ENCODE data around the gene ZNF512B.
"Not testable (repeated sequence)": the region's sequence is repeated elsewhere in the genome, so short reads cannot be mapped to it uniquely, and the experiment has no call there.

Gene ZNF512B

GRCh38 chr20:63962426-63963347, 7.0 kb downstream of the ZNF512B start:
- Mint-ChIP-seq H3K36me3 (ENCODE audit: low read depth) (peaks cover 33% of the 10 kb centered on the region), H3K4me3 (no peak overlapping the region), H3K27me3 (ENCODE audit: low read depth) (no peaks in the 10 kb centered on the region), H3K4me1 (ENCODE audit: low read depth) (peaks cover 2% of the 10 kb centered on the region), H3K9me3 (no peaks in the 10 kb centered on the region), H3K27ac (no peak overlapping the region)
- no peak for DNase-seq (ENCODE audit: low spot score)

GRCh38 chr20:63961664-63962425, 7.9 kb downstream of the ZNF512B start:
- H3K27me3 Mint-ChIP-seq (ENCODE audit: low read depth), result no peaks in the 10 kb centered on the region
- no peak overlapping the region for H3K4me3 Mint-ChIP-seq
- no peak overlapping the region for H3K27ac Mint-ChIP-seq
- H3K4me1 Mint-ChIP-seq (ENCODE audit: low read depth), result peaks cover 8% of the 10 kb centered on the region
- H3K9me3 Mint-ChIP-seq, result no peaks in the 10 kb centered on the region
- peaks cover 29% of the 10 kb centered on the region for H3K36me3 Mint-ChIP-seq (ENCODE audit: low read depth)
- DNase-seq (ENCODE audit: low spot score), result no peak

- H3K36me3 Mint-ChIP-seq (ENCODE audit: low read depth), result peaks cover 20% of the 10 kb centered on the region
- not testable (repeated sequence) for H3K4me3 Mint-ChIP-seq
These were observed 8.8 kb downstream of the ZNF512B start for GRCh38 chr20:63960654-63961621.

GRCh38 chr20:63959699-63960075, 10.0 kb downstream of the ZNF512B start:
- Mint-ChIP-seq H3K9me3 (no peaks in the 10 kb centered on the region), H3K4me1 (ENCODE audit: low read depth) (peaks cover 12% of the 10 kb centered on the region), H3K36me3 (ENCODE audit: low read depth) (peaks cover 20% of the 10 kb centered on the region), H3K4me3 (no peak overlapping the region), H3K27me3 (ENCODE audit: low read depth) (no peaks in the 10 kb centered on the region), H3K27ac (peak overlapping the region; percentile 10)
- no peak for DNase-seq (ENCODE audit: low spot score)

More at GRCh38 chr20:63960654-63961621, 8.8 kb downstream of the ZNF512B start:
- not testable (repeated sequence) for H3K27ac Mint-ChIP-seq; H3K9me3 Mint-ChIP-seq; H3K4me1 Mint-ChIP-seq (ENCODE audit: low read depth); DNase-seq (ENCODE audit: low spot score); H3K27me3 Mint-ChIP-seq (ENCODE audit: low read depth)

- H3K4me1 Mint-ChIP-seq (ENCODE audit: low read depth), result peaks cover 18% of the 10 kb centered on the region
- H3K4me3 Mint-ChIP-seq, result no peak overlapping the region
- H3K27ac Mint-ChIP-seq, result no peak overlapping the region
- peaks cover 22% of the 10 kb centered on the region for H3K36me3 Mint-ChIP-seq (ENCODE audit: low read depth)
- DNase-seq (ENCODE audit: low spot score), result no peak
- no peaks in the 10 kb centered on the region for H3K27me3 Mint-ChIP-seq (ENCODE audit: low read depth)
- H3K9me3 Mint-ChIP-seq, result no peaks in the 10 kb centered on the region
These were observed 10.6 kb downstream of the ZNF512B start for GRCh38 chr20:63958964-63959698.

GRCh38 chr20:63958471-63958870, 11.3 kb downstream of the ZNF512B start:
- Mint-ChIP-seq H3K27ac (peak overlapping the region; percentile 75), H3K9me3 (no peaks in the 10 kb centered on the region), H3K27me3 (ENCODE audit: low read depth) (no peaks in the 10 kb centered on the region), H3K36me3 (ENCODE audit: low read depth) (peaks cover 22% of the 10 kb centered on the region), H3K4me3 (peak overlapping the region; percentile 26), H3K4me1 (ENCODE audit: low read depth) (peaks cover 22% of the 10 kb centered on the region)
- no peak for DNase-seq (ENCODE audit: low spot score)

- Mint-ChIP-seq H3K9me3 (no peaks in the 10 kb centered on the region), H3K27ac (peak overlapping the region; percentile 86), H3K27me3 (ENCODE audit: low read depth) (no peaks in the 10 kb centered on the region), H3K36me3 (ENCODE audit: low read depth) (peaks cover 21% of the 10 kb centered on the region), H3K4me3 (peak overlapping the region; percentile 68), H3K4me1 (ENCODE audit: low read depth) (peaks cover 23% of the 10 kb centered on the region)
- peak; percentile 59 for DNase-seq (ENCODE audit: low spot score)
These were observed 11.9 kb downstream of the ZNF512B start for GRCh38 chr20:63957690-63958441.

GRCh38 chr20:63957004-63957689, 12.6 kb downstream of the ZNF512B start:
- peaks cover 23% of the 10 kb centered on the region for H3K4me1 Mint-ChIP-seq (ENCODE audit: low read depth)
- H3K27me3 Mint-ChIP-seq (ENCODE audit: low read depth), result no peaks in the 10 kb centered on the region

GRCh38 chr20:63956664-63957003, 13.1 kb downstream of the ZNF512B start:
- H3K9me3 Mint-ChIP-seq, result no peaks in the 10 kb centered on the region
- peak overlapping the region; percentile 81 for H3K4me3 Mint-ChIP-seq
- DNase-seq (ENCODE audit: low spot score), result no peak
- H3K36me3 Mint-ChIP-seq (ENCODE audit: low read depth), result peaks cover 17% of the 10 kb centered on the region
- peaks cover 23% of the 10 kb centered on the region for H3K4me1 Mint-ChIP-seq (ENCODE audit: low read depth)
- H3K27me3 Mint-ChIP-seq (ENCODE audit: low read depth), result no peaks in the 10 kb centered on the region
- peak overlapping the region; percentile 83 for H3K27ac Mint-ChIP-seq

More at GRCh38 chr20:63957004-63957689, 12.6 kb downstream of the ZNF512B start:
- peak overlapping the region; percentile 68 for H3K4me3 Mint-ChIP-seq
- no peaks in the 10 kb centered on the region for H3K9me3 Mint-ChIP-seq
- DNase-seq (ENCODE audit: low spot score), result peak; percentile 76
- H3K27ac Mint-ChIP-seq, result peak overlapping the region; percentile 86
- H3K36me3 Mint-ChIP-seq (ENCODE audit: low read depth), result peaks cover 18% of the 10 kb centered on the region

GRCh38 chr20:63955827-63956663, 13.7 kb downstream of the ZNF512B start, which contains the start of gene UCKL1:
TSS of gene UCKL1 (minus strand) at chr20:63956416. CDS start at chr20:63956372, 44 bp downstream.
- Mint-ChIP-seq H3K4me3 (peak within 1 kb of the TSS; percentile 82), H3K4me1 (ENCODE audit: low read depth) (peaks cover 23% of the 10 kb centered on the region), H3K27ac (peak within 1 kb of the TSS; percentile 86), H3K27me3 (ENCODE audit: low read depth) (no peaks in the 10 kb centered on the region), H3K36me3 (ENCODE audit: low read depth) (peaks cover 11% of the 10 kb centered on the region), H3K9me3 (no peaks in the 10 kb centered on the region)
- DNase-seq (ENCODE audit: low spot score), result peak; percentile 89

- H3K4me3 Mint-ChIP-seq, result peak overlapping the region; percentile 82
- H3K27me3 Mint-ChIP-seq (ENCODE audit: low read depth), result no peaks in the 10 kb centered on the region
- H3K9me3 Mint-ChIP-seq, result no peaks in the 10 kb centered on the region
- peaks cover 23% of the 10 kb centered on the region for H3K4me1 Mint-ChIP-seq (ENCODE audit: low read depth)
- peaks cover 11% of the 10 kb centered on the region for H3K36me3 Mint-ChIP-seq (ENCODE audit: low read depth)
- H3K27ac Mint-ChIP-seq, result no peak overlapping the region
- peak; percentile 51 for DNase-seq (ENCODE audit: low spot score)
These were observed 14.4 kb downstream of the ZNF512B start for GRCh38 chr20:63955281-63955826.

Data from T-helper 2 cell treated with Interferon-gamma antibody and Interleukin-4, amounts not matched to agents 5 μg/mL and 100 μg/mL, for 36 hours (primary cell).